CD4-positive, alpha-beta T cell (primary cell): ENCODE data around the gene NUP210L. TPM values are rescaled to one million over a fixed set of nuclear protein-coding genes. Genes with fewer than 3 reads are reported as not detected.

ENCODE experiments used
- ATAC-seq: fragments of 200-7000 bp; cut with Tn5 transposase; one replicate; pipeline ENCODE4 v1.10.0; 2022; ENCODE audit warnings: mild to moderate bottlenecking; ENCODE audit not compliant: poor library complexity
- CTCF ChIA-PET: fragments of 350-600 bp; sonication (Branson Sonifier 250); formaldehyde crosslinking; loops from one replicate; lab custom pipeline; 2021; ENCODE audit warnings: antibody characterized with exemption, inconsistent platforms; lab: Charles Lee
- POLR2A ChIA-PET: fragments of 350-600 bp; sonication (Branson Sonifier 250); formaldehyde crosslinking; loops from one replicate; lab custom pipeline; 2021; ENCODE audit warnings: antibody characterized with exemption, inconsistent platforms; lab: Charles Lee
- DNase-seq, 14 experiments: peaks; one replicate each; pipeline ENCODE4 v3.0.0-alpha.2; 2013 to 2020; ENCODE audit warnings: mixed read lengths in 2 of 14
- H3K27ac ChIP-seq, 2 donors: one replicate each; pipeline versions ENCODE4 v1.5.1 to v1.7.0; 2013; ENCODE audit warnings: low read length in 2 of 2, low read depth in 1 of 2, mild to moderate bottlenecking in 1 of 2
- H3K27me3 ChIP-seq, 2 experiments: 1 replicate in 1 of 2; 2 replicates in 1 of 2; pipeline versions ENCODE4 v1.6.1 to v1.7.0; 2013; ENCODE audit warnings: low read length in 2 of 2, control low read depth in 1 of 2, mild to moderate bottlenecking in 1 of 2, moderate library complexity in 1 of 2; ENCODE audit not compliant: insufficient read depth in 2 of 2, control insufficient read depth in 1 of 2
- H3K36me3 ChIP-seq: one replicate; pipeline ENCODE4 v1.6.1; 2013; ENCODE audit warnings: low read length, control low read depth; ENCODE audit not compliant: insufficient read depth
- H3K4me1 ChIP-seq: one replicate; pipeline ENCODE4 v1.6.1; 2013; ENCODE audit warnings: low read length, control low read depth; ENCODE audit not compliant: insufficient read depth
- H3K4me3 ChIP-seq: one replicate; pipeline ENCODE4 v1.5.1; 2013; ENCODE audit warnings: mild to moderate bottlenecking, low read length, moderate library complexity
- H3K9me3 ChIP-seq, 2 experiments: 1 replicate in 1 of 2; 2 replicates in 1 of 2; pipeline versions ENCODE4 v1.6.1 to v1.7.0; 2013; ENCODE audit warnings: low read length in 2 of 2, mild to moderate bottlenecking in 2 of 2, control low read depth in 1 of 2, moderate library complexity in 1 of 2; ENCODE audit not compliant: control insufficient read depth in 1 of 2, insufficient read depth in 1 of 2
- H3K27ac Mint-ChIP-seq: one replicate; pipeline ENCODE4 v1.8.0; 2020; ENCODE audit warnings: mixed read lengths
- H3K27me3 Mint-ChIP-seq: one replicate; pipeline ENCODE4 v1.8.0; 2021; ENCODE audit warnings: mixed read lengths
- H3K36me3 Mint-ChIP-seq: one replicate; pipeline ENCODE4 v1.8.0; 2021; ENCODE audit warnings: low read depth, mixed read lengths
- H3K4me1 Mint-ChIP-seq: one replicate; pipeline ENCODE4 v1.8.0; 2021; ENCODE audit warnings: low read depth, mixed read lengths
- H3K4me3 Mint-ChIP-seq: one replicate; pipeline ENCODE4 v1.8.0; 2020; ENCODE audit warnings: mild to moderate bottlenecking, mixed read lengths
- H3K9me3 Mint-ChIP-seq: one replicate; pipeline ENCODE4 v1.8.0; 2020; ENCODE audit warnings: mixed read lengths
- intact Hi-C, 2 experiments: fragments of 100-400 bp; cut with DNase I in 1 of 2; cut with micrococcal nuclease in 1 of 2; formaldehyde crosslinking; loops; one replicate each; pipeline versions ENCODE4 v1.15.1 to v1.9.0; 2023 to 2025; cut with DNase I, micrococcal nuclease
- total RNA-seq, 174 experiments: library from RNA in 2 of 174; stranded (reverse) in 2 of 174; gene quantifications; one replicate each; pipeline ENCODE4 v1.2.3 and lab custom pipeline; 2021 to 2026
- TF ChIP-seq, protein P1 (sequence below): fragments of 200-600 bp; IDR thresholded peaks from one replicate; pipeline ENCODE4 v1.8.0; 2022; ENCODE audit warnings: antibody characterized with exemption, mild to moderate bottlenecking

Gene NUP210L
- total RNA-seq, 2 experiments from 2014 or later: 0.03 to 0.08 TPM

DNA sequence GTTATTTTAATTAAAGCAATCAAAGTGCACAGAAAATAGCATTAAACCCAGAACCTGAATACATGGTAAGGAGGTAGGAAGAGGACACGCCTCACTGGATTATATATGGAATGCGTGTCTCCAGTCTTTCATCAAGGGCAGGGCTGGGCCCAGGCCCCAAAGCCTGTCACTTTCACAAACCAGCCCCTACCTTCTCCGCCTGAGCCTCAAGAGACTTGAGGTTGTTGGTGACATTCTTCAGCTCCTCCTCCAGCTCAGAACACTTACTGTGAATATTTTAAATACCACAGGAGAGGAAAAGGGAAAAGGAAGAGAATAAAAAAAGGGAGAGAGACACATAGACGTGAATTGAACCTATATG, 16.3 kb upstream of the NUP210L start:
- Mint-ChIP-seq H3K9me3 (no peaks in the 10 kb centered on the region), H3K27ac (peak overlapping the region; percentile 25), H3K27me3 (no peaks in the 10 kb centered on the region), H3K4me1 (peaks cover 47% of the 10 kb centered on the region), H3K4me3 (no peak overlapping the region), H3K36me3 (peaks cover 92% of the 10 kb centered on the region)
- Histone ChIP-seq H3K4me3 (no peak overlapping the region), H3K9me3 (no peaks in the 10 kb centered on the region), H3K27me3 (no peaks in the 10 kb centered on the region), H3K36me3 (peaks cover 93% of the 10 kb centered on the region), H3K4me1 (peaks cover 9% of the 10 kb centered on the region), H3K27ac (peak overlapping the region in 1 of 2 donors; percentile 2)
- intact Hi-C loops: no loop called here
- ChIA-PET CTCF (interaction anchor here (0.7 kb wide), 1 partner anchor 13 kb away, joined by 3 read pairs; no protein-coding TSS in a partner anchor), POLR2A (interaction anchor here (0.6 to 2.3 kb wide), 2 partner anchors 11 to 13 kb away, joined by 3 to 6 read pairs; no protein-coding TSS in a partner anchor)
- TF ChIP-seq, protein P1, sequence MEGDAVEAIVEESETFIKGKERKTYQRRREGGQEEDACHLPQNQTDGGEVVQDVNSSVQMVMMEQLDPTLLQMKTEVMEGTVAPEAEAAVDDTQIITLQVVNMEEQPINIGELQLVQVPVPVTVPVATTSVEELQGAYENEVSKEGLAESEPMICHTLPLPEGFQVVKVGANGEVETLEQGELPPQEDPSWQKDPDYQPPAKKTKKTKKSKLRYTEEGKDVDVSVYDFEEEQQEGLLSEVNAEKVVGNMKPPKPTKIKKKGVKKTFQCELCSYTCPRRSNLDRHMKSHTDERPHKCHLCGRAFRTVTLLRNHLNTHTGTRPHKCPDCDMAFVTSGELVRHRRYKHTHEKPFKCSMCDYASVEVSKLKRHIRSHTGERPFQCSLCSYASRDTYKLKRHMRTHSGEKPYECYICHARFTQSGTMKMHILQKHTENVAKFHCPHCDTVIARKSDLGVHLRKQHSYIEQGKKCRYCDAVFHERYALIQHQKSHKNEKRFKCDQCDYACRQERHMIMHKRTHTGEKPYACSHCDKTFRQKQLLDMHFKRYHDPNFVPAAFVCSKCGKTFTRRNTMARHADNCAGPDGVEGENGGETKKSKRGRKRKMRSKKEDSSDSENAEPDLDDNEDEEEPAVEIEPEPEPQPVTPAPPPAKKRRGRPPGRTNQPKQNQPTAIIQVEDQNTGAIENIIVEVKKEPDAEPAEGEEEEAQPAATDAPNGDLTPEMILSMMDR: no peak
- no peak for DNase-seq
- ATAC-seq: no peak

DNA sequence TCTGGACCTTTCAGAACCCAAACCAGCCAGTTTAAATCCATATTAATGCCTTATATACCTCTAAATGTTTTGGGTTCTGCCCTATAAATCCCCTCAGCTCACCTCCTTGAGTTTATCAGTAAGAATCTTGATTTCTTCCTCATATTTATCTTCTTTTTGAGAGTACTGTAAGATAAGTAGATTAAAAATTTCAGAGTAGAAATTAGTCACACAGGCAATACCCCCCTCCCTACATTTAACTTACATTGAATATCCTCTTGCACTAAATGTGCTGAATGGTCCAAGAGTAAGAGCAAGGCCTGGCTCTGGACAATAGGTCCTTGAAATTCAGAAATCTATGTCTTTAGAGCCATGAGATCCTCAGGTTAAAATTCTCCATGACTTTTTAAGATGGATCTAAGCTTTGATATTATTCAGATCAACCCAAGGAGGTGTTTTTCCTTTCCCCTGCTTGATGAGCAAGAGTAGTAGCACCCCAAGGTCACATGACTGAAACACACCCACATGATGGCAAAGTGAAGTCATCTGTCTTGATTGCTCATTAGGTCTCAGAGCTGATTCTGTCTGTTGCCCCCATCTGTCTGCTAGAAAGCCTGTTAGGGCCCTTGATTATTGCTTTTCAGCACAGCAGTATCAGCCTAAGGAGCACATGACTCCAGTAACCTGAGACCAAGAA, 15.8 kb upstream of the NUP210L start:
- Histone ChIP-seq H3K27ac (peak overlapping the region in 1 of 2 donors; percentile 2), H3K4me1 (peaks cover 4% of the 10 kb centered on the region), H3K36me3 (peaks cover 94% of the 10 kb centered on the region), H3K27me3 (no peaks in the 10 kb centered on the region), H3K4me3 (no peak overlapping the region), H3K9me3 (no peaks in the 10 kb centered on the region)
- DNase-seq (peak in 3 of 14 experiments; percentile 17 to 30 (median 19)), ATAC-seq (peak; percentile 43)
- TF ChIP-seq, protein P1: no peak
- intact Hi-C loops: no loop called here
- H3K9me3 Mint-ChIP-seq: no peaks in the 10 kb centered on the region
- POLR2A ChIA-PET: interaction anchor here (2.3 kb wide), 1 partner anchor 13 kb away, joined by 6 read pairs; no protein-coding TSS in a partner anchor
- H3K36me3 Mint-ChIP-seq: peaks cover 92% of the 10 kb centered on the region
- peaks cover 47% of the 10 kb centered on the region for H3K4me1 Mint-ChIP-seq
- H3K27me3 Mint-ChIP-seq: no peaks in the 10 kb centered on the region
- peak overlapping the region; percentile 25 for H3K27ac Mint-ChIP-seq
- CTCF ChIA-PET: interaction anchor here (0.7 to 1.4 kb wide), 2 partner anchors 11 to 13 kb away, joined by 3 to 6 read pairs; no protein-coding TSS in a partner anchor
- no peak overlapping the region for H3K4me3 Mint-ChIP-seq

DNA sequence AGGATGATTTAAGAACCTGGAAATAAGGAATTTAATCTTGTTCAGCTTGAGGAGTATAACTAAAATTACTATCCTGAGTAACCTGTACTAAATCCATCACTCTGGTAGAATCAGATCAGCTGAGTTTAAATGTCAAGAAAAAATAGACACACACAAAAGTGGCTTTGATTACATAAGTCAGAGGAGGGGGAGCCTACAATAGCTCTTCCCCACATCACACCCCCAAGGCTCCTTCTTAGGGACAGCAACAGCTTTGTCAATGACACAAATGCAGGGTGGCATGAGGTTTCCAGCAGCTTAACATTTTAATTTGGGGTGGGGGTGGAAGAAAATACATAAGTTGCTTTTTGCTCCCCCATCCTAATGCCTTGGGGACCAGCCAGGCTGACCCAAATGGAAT, 12.6 kb upstream of the NUP210L start:
- no peaks in the 10 kb centered on the region for H3K27me3 ChIP-seq
- no peaks in the 10 kb centered on the region for H3K27me3 Mint-ChIP-seq
- ATAC-seq: no peak
- no peak overlapping the region for H3K4me3 ChIP-seq
- H3K4me1 Mint-ChIP-seq: peaks cover 52% of the 10 kb centered on the region
- DNase-seq: no peak
- POLR2A ChIA-PET: interaction anchor here (1.8 to 3.3 kb wide), 2 partner anchors 9 to 10 kb away, joined by 6 to 12 read pairs; no protein-coding TSS in a partner anchor
- H3K36me3 ChIP-seq: peaks cover 94% of the 10 kb centered on the region
- no peaks in the 10 kb centered on the region for H3K9me3 ChIP-seq
- H3K9me3 Mint-ChIP-seq: no peaks in the 10 kb centered on the region
- H3K36me3 Mint-ChIP-seq: peaks cover 97% of the 10 kb centered on the region
- no peaks in the 10 kb centered on the region for H3K4me1 ChIP-seq
- CTCF ChIA-PET: interaction anchor here (1.5 kb wide), 1 partner anchor 10 kb away, joined by 3 read pairs; no protein-coding TSS in a partner anchor
- H3K27ac ChIP-seq: peak overlapping the region in 1 of 2 donors; percentile 22
- intact Hi-C loops: no loop called here
- H3K27ac Mint-ChIP-seq: peak overlapping the region; percentile 3
- no peak overlapping the region for H3K4me3 Mint-ChIP-seq
- TF ChIP-seq, protein P1: no peak
